Inferior parietal cortex (tissue), 1 donor: ENCODE data around the gene EFL1.
A peak's percentile ranks its signal among the peaks of the same experiment; 100 is the strongest.
"Not testable (repeated sequence)": the region's sequence is repeated elsewhere in the genome, so short reads cannot be mapped to it uniquely, and the experiment has no call there.

ENCODE experiments used
- DNase-seq: peaks from one replicate; pipeline ENCODE4 v3.0.0-alpha.2; 2016; ENCODE audit errors: extremely low spot score

EFL1 gene

GRCh38 chr15:82262422-82263026 is at the start of gene EFL1, which contains the start of gene SAXO2:
Gene EFL1 (minus strand): TSS chr15:82262734. CDS start chr15:82261778, 956 bp downstream.
Gene SAXO2 (plus strand): TSS chr15:82262818. CDS start chr15:82262880, 62 bp downstream.
- DNase-seq: peak; percentile 90

GRCh38 chr15:82311321-82311720 is 48.8 kb upstream of the EFL1 start:
- DNase-seq: not testable (repeated sequence)

- no peak for DNase-seq
Observed at GRCh38 chr15:82309802-82310201, 47.3 kb upstream of the EFL1 start.

GRCh38 chr15:82307714-82308081 is 45.2 kb upstream of the EFL1 start:
- DNase-seq: no peak

- no peak for DNase-seq
Observed at GRCh38 chr15:82306791-82307713, 44.5 kb upstream of the EFL1 start.

- no peak for DNase-seq
Observed at GRCh38 chr15:82305621-82306048, 43.1 kb upstream of the EFL1 start.

GRCh38 chr15:82304778-82305090 is 42.2 kb upstream of the EFL1 start:
- DNase-seq: no peak

GRCh38 chr15:82303956-82304777 is 41.6 kb upstream of the EFL1 start:
- DNase-seq: no peak

- DNase-seq: no peak
Observed at GRCh38 chr15:82301296-82302016, 38.9 kb upstream of the EFL1 start.

GRCh38 chr15:82300883-82301282 is 38.3 kb upstream of the EFL1 start:
- DNase-seq: no peak

- DNase-seq: not testable (repeated sequence)
Observed at GRCh38 chr15:82300326-82300725, 37.8 kb upstream of the EFL1 start.

GRCh38 chr15:82299511-82299914 is 37.0 kb upstream of the EFL1 start:
- DNase-seq: not testable (repeated sequence)

- no peak for DNase-seq
Observed at GRCh38 chr15:82298520-82298919, 36.0 kb upstream of the EFL1 start.

- DNase-seq: no peak
Observed at GRCh38 chr15:82298032-82298431, 35.5 kb upstream of the EFL1 start.

- no peak for DNase-seq
Observed at GRCh38 chr15:82297546-82297945, 35.0 kb upstream of the EFL1 start.

GRCh38 chr15:82294061-82294690 is 31.6 kb upstream of the EFL1 start:
- DNase-seq: no peak

GRCh38 chr15:82292271-82292670 is 29.7 kb upstream of the EFL1 start:
- no peak for DNase-seq

GRCh38 chr15:82288202-82288601 is 25.7 kb upstream of the EFL1 start:
- not testable (repeated sequence) for DNase-seq

GRCh38 chr15:82286475-82286874 is 23.9 kb upstream of the EFL1 start:
- DNase-seq: not testable (repeated sequence)

- DNase-seq: not testable (repeated sequence)
Observed at GRCh38 chr15:82284381-82284780, 21.8 kb upstream of the EFL1 start.

GRCh38 chr15:82282386-82282785 is 19.9 kb upstream of the EFL1 start:
- DNase-seq: not testable (repeated sequence)
